ENCODE data around the gene BOD1. TPM values are rescaled to one million over a fixed set of nuclear protein-coding genes. Genes with fewer than 3 reads are reported as not detected.

Gene BOD1
- total and polyA plus RNA-seq, 4 donors: 23.3 to 63.1 (median 35.9) TPM

- Histone ChIP-seq H3K4me3 (no peak overlapping the region), H3K27me3 (ENCODE audit: control insufficient read depth in 3 of 3, insufficient read depth in 3 of 3, low read length in 2 of 3) (no peaks in the 10 kb centered on the region), H3K4me1 (ENCODE audit: control insufficient read depth in 5 of 5, insufficient read depth in 5 of 5, low read length in 5 of 5) (peaks cover 0 to 16% (median 0%) of the 10 kb centered on the region in 5 donors), H3K9ac (ENCODE audit: insufficient read depth in 1 of 2, low read length in 2 of 2) (peak overlapping the region in 1 of 2 donors; percentile 19), H3K9me3 (ENCODE audit: control insufficient read depth in 4 of 4, insufficient read depth in 3 of 4, low read length in 3 of 4) (no peaks in the 10 kb centered on the region), H3K36me3 (ENCODE audit: control insufficient read depth in 4 of 4, insufficient read depth in 4 of 4, low read length in 4 of 4) (no peaks in the 10 kb centered on the region), H3K27ac (ENCODE audit: low read depth in 1 of 2, low read length in 1 of 2) (no peak overlapping the region)
- TF ChIP-seq CTCF (IDR thresholded peaks at IDR 0.05; ENCODE audit: control extremely low read depth, extremely low read depth): no peak
- DNase-seq: peak in 1 of 3 donors; percentile 33
- no peak for ATAC-seq (ENCODE audit: insufficient read depth, low FRiP score)
- WGBS, 2 donors: 72% methylated on average over 11 of the region's 11 CpGs
Observed at GRCh38 chr5:173627860-173628392, 11.5 kb upstream of the BOD1 start.

- H3K36me3 ChIP-seq (ENCODE audit: control insufficient read depth in 4 of 4, insufficient read depth in 4 of 4, low read length in 4 of 4): no peaks in the 10 kb centered on the region
- ATAC-seq (ENCODE audit: insufficient read depth, low FRiP score) (no peak), DNase-seq (no peak)
- H3K4me3 ChIP-seq: no peak overlapping the region
- no peak for TF ChIP-seq CTCF (IDR thresholded peaks at IDR 0.05; ENCODE audit: control extremely low read depth, extremely low read depth)
- H3K27me3 ChIP-seq (ENCODE audit: control insufficient read depth in 3 of 3, insufficient read depth in 3 of 3, low read length in 2 of 3): no peaks in the 10 kb centered on the region
- peaks cover 0 to 16% (median 0%) of the 10 kb centered on the region in 5 donors for H3K4me1 ChIP-seq (ENCODE audit: control insufficient read depth in 5 of 5, insufficient read depth in 5 of 5, low read length in 5 of 5)
- no peak overlapping the region for H3K9ac ChIP-seq (ENCODE audit: insufficient read depth in 1 of 2, low read length in 2 of 2)
- WGBS, 2 donors: 84 to 88% methylated on average over 4 of the region's 4 CpGs
- H3K27ac ChIP-seq (ENCODE audit: low read depth in 1 of 2, low read length in 1 of 2): no peak overlapping the region
- no peaks in the 10 kb centered on the region for H3K9me3 ChIP-seq (ENCODE audit: control insufficient read depth in 4 of 4, insufficient read depth in 3 of 4, low read length in 3 of 4)
Observed at GRCh38 chr5:173627271-173627670, 10.8 kb upstream of the BOD1 start.

GRCh38 chr5:173626505-173626820 lies 10.0 kb upstream of the BOD1 start:
- Histone ChIP-seq H3K9me3 (ENCODE audit: control insufficient read depth in 4 of 4, insufficient read depth in 3 of 4, low read length in 3 of 4) (no peaks in the 10 kb centered on the region), H3K4me1 (ENCODE audit: control insufficient read depth in 5 of 5, insufficient read depth in 5 of 5, low read length in 5 of 5) (peaks cover 0 to 16% (median 0%) of the 10 kb centered on the region in 5 donors), H3K9ac (ENCODE audit: insufficient read depth in 1 of 2, low read length in 2 of 2) (no peak overlapping the region), H3K27ac (ENCODE audit: low read depth in 1 of 2, low read length in 1 of 2) (no peak overlapping the region), H3K4me3 (no peak overlapping the region), H3K27me3 (ENCODE audit: control insufficient read depth in 3 of 3, insufficient read depth in 3 of 3, low read length in 2 of 3) (no peaks in the 10 kb centered on the region), H3K36me3 (ENCODE audit: control insufficient read depth in 4 of 4, insufficient read depth in 4 of 4, low read length in 4 of 4) (no peaks in the 10 kb centered on the region)
- WGBS, 2 donors: 80 to 81% methylated on average over 3 of the region's 3 CpGs
- no peak for DNase-seq
- no peak for TF ChIP-seq CTCF (IDR thresholded peaks at IDR 0.05; ENCODE audit: control extremely low read depth, extremely low read depth)
- no peak for ATAC-seq (ENCODE audit: insufficient read depth, low FRiP score)

Measured in lung (tissue), 12 donors.